Spinal cord (tissue), 10 donors: ENCODE measurements around the gene ATXN1. TPM values are rescaled to one million over a fixed set of nuclear protein-coding genes. Genes with fewer than 3 reads are reported as not detected.
A peak's percentile ranks its signal among the peaks of the same experiment; 100 is the strongest.

Experiments
- DNase-seq, 6 donors: peaks; one replicate each; pipeline versions ENCODE4 v3.0.0 to v3.0.0-alpha.2; 2013 to 2015; ENCODE audit warnings: low spot score in 6 of 6, low read depth in 4 of 6
- H3K27ac ChIP-seq: one replicate; pipeline ENCODE4 v1.5.1; 2013; ENCODE audit warnings: low read depth, low read length, control low read depth
- H3K27me3 ChIP-seq: one replicate; pipeline ENCODE4 v1.6.1; 2013; ENCODE audit warnings: low read length; ENCODE audit not compliant: control insufficient read depth, insufficient read depth
- H3K36me3 ChIP-seq: one replicate; pipeline ENCODE4 v1.6.1; 2013; ENCODE audit warnings: low read length; ENCODE audit not compliant: control insufficient read depth, insufficient read depth
- H3K4me1 ChIP-seq: one replicate; pipeline ENCODE4 v1.6.1; 2013; ENCODE audit warnings: low read length; ENCODE audit not compliant: control insufficient read depth, insufficient read depth
- H3K4me3 ChIP-seq: one replicate; pipeline ENCODE4 v1.5.1; 2013; ENCODE audit warnings: low read depth, low read length, control low read depth
- H3K9me3 ChIP-seq: one replicate; pipeline ENCODE4 v1.6.1; 2013; ENCODE audit warnings: low read length; ENCODE audit not compliant: control insufficient read depth, insufficient read depth
- WGBS: methylation state at CpG from one replicate; pipeline ENCODE4 v1.1.5; 2013; ENCODE audit warnings: missing lambda C conversion rate; ENCODE audit not compliant: insufficient coverage; 5-methylcytosine and 5-hydroxymethylcytosine counted together
- polyA plus RNA-seq, 2 donors: library from polyadenylated mRNA; unstranded; fragments of 120-200 nt; gene quantifications; one replicate each; pipeline ENCODE4 v1.2.1, GENCODE V29; 2013; ENCODE audit not compliant: insufficient read length in 2 of 2
- total RNA-seq, 2 donors: library from RNA; depleted of rRNA in 1 of 2; stranded (reverse); fragments of 120-200 nt in 1 of 2; fragments of >200 nt in 1 of 2; gene quantifications; one replicate each; pipeline versions ENCODE4 v1.2.3 to v1.2.4, GENCODE V29; 2013 to 2014
- donor health status: healthy.

Gene ATXN1
- total and polyA plus RNA-seq, 4 donors: 20.2 to 50.1 (median 31.7) TPM

DNA sequence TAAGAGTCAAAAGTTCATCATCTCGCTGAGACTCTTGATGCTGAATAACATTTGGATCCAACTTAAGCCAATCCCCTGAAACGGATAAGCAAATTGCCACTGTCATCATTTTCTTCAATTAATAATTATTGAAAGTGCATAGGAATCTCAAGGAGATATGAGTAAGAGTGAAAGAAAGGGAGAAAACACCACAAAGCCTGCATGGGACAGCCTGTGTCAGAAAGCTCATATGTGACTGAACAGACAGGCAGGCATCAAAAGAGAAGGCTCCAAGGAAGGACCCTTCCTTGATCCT lies 13.3 kb downstream of the ATXN1 start:
- Histone ChIP-seq H3K4me1 (peaks cover 4% of the 10 kb centered on the region), H3K27me3 (no peaks in the 10 kb centered on the region), H3K36me3 (no peaks in the 10 kb centered on the region), H3K4me3 (no peak overlapping the region), H3K9me3 (no peaks in the 10 kb centered on the region), H3K27ac (peak overlapping the region; percentile 48)
- no CpG with 5 or more reads among the region's 2 CpGs for WGBS
- no peak for DNase-seq

DNA sequence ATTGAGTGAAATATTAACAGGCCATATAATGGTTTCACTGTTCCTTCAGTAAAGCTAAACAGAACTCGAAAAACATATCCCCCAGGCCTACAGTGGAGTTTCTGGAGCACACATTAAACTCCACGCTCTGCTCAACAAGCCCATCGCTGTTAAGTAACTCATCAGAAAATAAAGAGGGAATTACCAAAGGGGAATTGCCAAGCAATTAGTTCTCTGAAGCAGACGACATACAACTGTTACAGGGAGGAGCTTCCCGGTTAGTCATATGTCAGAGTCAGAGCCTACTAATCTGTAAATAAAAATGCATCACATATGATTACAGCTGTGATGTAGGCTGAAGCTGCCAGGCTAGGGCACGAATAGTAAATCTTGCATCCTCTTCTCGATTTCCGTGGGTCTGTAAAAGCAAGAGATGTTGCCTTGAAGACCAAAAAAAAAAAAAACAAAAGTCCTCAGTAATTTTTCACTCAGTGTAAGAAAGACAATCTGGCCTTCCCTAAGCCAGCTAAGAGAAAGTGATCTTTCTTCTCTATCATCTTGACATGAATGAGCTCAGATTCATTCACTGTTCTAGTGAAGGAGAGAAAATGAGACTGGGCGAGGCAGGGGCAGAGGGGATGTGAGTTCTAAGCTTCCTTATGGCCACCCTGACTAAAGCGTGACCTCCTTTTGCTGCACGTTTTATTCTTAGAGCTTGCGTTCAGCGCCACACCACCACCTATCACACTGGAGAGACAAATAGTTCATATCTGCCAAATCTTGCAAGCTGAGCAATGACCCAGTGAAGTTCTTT lies 13.8 kb downstream of the ATXN1 start:
- no peaks in the 10 kb centered on the region for H3K36me3 ChIP-seq
- peaks cover 4% of the 10 kb centered on the region for H3K4me1 ChIP-seq
- no peak overlapping the region for H3K4me3 ChIP-seq
- peak overlapping the region; percentile 48 for H3K27ac ChIP-seq
- no peaks in the 10 kb centered on the region for H3K9me3 ChIP-seq
- H3K27me3 ChIP-seq: no peaks in the 10 kb centered on the region
- 38% methylated on average over 4 of the region's 13 CpGs for WGBS
- DNase-seq: peak in 4 of 6 donors; percentile 24 to 94 (median 58)

DNA sequence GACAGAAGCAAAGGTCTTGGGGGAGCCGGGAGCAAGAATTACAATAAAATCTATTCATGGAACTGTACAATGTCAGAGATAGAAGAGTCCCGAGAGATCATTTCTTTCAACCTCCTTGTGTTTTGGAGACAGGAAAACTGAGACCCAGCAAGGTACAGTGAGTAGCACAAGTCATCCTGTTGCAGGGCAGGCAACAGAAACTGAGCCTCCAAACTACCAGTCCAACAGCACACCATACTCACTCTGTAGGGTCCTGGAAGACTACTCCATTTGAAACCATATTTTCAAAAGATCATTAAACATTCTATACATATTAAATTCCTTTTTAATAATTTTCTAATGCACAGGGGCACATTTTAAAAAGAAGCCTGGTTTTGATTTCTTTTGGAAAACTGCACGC lies 14.4 kb downstream of the ATXN1 start:
- H3K4me3 ChIP-seq: no peak overlapping the region
- H3K27ac ChIP-seq: peak overlapping the region; percentile 48

GRCh38 chr6:16746401-16746800 lies 14.9 kb downstream of the ATXN1 start:
- 67% methylated on average over 1 of the region's 3 CpGs for WGBS
- no peak overlapping the region for H3K27ac ChIP-seq

More for the DNA sequence above, 14.4 kb downstream of the ATXN1 start:
- Histone ChIP-seq H3K4me1 (peaks cover 4% of the 10 kb centered on the region), H3K27me3 (no peaks in the 10 kb centered on the region), H3K9me3 (no peaks in the 10 kb centered on the region), H3K36me3 (no peaks in the 10 kb centered on the region)
- DNase-seq: no peak
- 100% methylated on average over 1 of the region's 3 CpGs for WGBS

GRCh38 chr6:16743664-16744210 lies 17.5 kb downstream of the ATXN1 start:
- H3K4me1 ChIP-seq: peaks cover 4% of the 10 kb centered on the region
- 88% methylated on average over 5 of the region's 5 CpGs for WGBS
- H3K9me3 ChIP-seq: no peaks in the 10 kb centered on the region
- no peak for DNase-seq
- H3K4me3 ChIP-seq: no peak overlapping the region
- H3K27ac ChIP-seq: no peak overlapping the region
- H3K36me3 ChIP-seq: no peaks in the 10 kb centered on the region
- no peaks in the 10 kb centered on the region for H3K27me3 ChIP-seq

More at GRCh38 chr6:16746401-16746800, 14.9 kb downstream of the ATXN1 start:
- H3K4me3 ChIP-seq: no peak overlapping the region
- no peaks in the 10 kb centered on the region for H3K9me3 ChIP-seq
- no peaks in the 10 kb centered on the region for H3K36me3 ChIP-seq
- no peak for DNase-seq
- peaks cover 4% of the 10 kb centered on the region for H3K4me1 ChIP-seq
- no peaks in the 10 kb centered on the region for H3K27me3 ChIP-seq

- H3K27me3 ChIP-seq: no peaks in the 10 kb centered on the region
- no peak overlapping the region for H3K27ac ChIP-seq
- H3K4me1 ChIP-seq: peaks cover 4% of the 10 kb centered on the region
- H3K36me3 ChIP-seq: no peaks in the 10 kb centered on the region
- 100% methylated on average over 1 of the region's 1 CpG for WGBS
- no peaks in the 10 kb centered on the region for H3K9me3 ChIP-seq
- no peak overlapping the region for H3K4me3 ChIP-seq
- no peak for DNase-seq
These were observed 19.1 kb downstream of the ATXN1 start for GRCh38 chr6:16742116-16742515.

DNA sequence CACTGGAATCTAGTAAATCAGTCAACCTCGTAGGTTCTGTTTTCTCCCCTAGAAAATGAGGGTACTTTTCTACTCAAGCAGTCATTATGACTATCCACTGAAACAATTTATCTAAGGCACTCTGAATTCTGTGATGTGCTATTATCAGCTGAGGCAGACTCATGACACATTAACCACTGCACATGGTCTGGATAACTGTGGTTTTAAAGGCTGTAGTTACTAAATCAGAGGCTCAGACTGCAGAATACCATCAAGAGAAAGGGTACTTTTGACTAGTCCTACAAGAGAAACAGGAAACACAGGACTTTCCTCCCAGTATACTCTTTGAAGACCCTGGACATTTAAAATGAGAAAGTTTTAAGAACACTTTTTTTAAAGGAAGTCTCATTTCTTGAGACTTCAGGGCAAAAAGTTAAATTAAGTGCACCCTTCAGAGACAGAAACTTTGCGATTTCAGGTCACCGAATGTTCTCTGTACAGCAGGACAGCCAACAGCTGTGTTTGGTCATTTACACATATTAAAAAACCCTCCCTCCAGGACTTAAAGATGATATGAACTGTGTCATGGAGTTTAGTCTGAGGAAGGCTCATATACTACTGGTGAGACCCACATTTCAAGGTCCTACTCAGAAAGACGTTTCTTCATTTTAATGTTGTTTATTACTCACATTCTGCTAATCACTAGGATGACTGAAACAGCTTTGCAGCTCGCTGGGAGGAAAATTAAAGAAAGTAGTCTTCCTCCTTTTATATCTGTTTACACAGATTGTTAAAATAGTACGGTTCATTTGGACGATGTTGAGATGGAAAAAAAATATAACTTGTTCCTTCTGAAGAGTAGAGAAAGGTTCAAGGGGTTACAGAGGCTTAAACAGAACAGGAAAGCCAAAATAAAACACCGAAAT lies 19.9 kb downstream of the ATXN1 start:
- Histone ChIP-seq H3K27ac (no peak overlapping the region), H3K27me3 (no peaks in the 10 kb centered on the region), H3K9me3 (no peaks in the 10 kb centered on the region), H3K4me1 (peaks cover 4% of the 10 kb centered on the region), H3K4me3 (no peak overlapping the region), H3K36me3 (no peaks in the 10 kb centered on the region)
- no CpG with 5 or more reads among the region's 8 CpGs for WGBS
- DNase-seq: no peak

DNA sequence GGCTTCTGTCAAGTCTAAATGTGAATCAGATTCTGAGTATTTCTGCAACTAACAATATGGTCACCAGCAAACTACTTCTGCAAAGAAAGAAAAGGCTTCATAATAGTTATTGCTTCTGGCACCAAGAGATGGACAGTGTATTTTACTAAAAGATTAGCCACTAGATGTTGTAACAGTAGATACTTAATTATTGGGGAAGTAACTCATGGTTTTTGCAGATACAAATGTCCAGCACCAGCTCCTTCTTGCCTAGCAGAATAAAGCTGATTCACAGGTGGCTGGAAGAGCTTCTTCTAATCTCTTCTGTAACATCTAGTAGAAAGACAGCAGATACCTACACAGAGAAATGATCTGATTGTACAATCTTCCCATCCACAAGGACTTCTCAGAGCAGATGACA lies 21.2 kb downstream of the ATXN1 start:
- H3K27me3 ChIP-seq: no peaks in the 10 kb centered on the region
- H3K36me3 ChIP-seq: no peaks in the 10 kb centered on the region
- H3K27ac ChIP-seq: no peak overlapping the region
- DNase-seq: no peak
- no peaks in the 10 kb centered on the region for H3K9me3 ChIP-seq
- H3K4me3 ChIP-seq: no peak overlapping the region
- H3K4me1 ChIP-seq: peaks cover 4% of the 10 kb centered on the region

DNA sequence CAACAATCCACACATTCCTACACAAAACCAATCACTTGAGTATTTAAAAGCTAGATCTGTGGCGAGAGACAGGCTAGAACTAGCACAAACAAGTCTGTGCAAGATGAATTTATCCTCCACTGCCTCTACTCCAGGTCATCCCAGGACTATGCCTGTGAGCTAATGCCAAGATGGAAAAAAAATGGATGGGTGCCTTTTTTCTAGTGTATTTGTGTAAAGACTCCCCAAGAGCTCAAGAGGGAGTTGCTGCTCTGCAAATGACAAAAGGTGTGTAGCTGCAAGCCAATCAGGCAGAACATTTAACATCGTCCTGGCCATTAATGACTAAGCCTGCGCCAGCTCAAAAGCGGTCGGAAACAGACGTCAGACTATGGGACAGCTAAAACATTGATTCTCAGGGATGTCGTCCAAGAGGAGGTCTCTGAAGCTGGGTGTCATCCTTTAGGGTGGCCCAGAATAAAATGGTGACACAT lies 21.9 kb downstream of the ATXN1 start:
- WGBS: 65% methylated on average over 6 of the region's 7 CpGs
- Histone ChIP-seq H3K27ac (no peak overlapping the region), H3K9me3 (no peaks in the 10 kb centered on the region), H3K36me3 (no peaks in the 10 kb centered on the region), H3K4me1 (peaks cover 1% of the 10 kb centered on the region), H3K4me3 (no peak overlapping the region), H3K27me3 (no peaks in the 10 kb centered on the region)
- peak in 2 of 6 donors; percentile 38 to 50 for DNase-seq
